Progenitor cell of endocrine pancreas (in vitro differentiated cells): ENCODE data around the gene WDR55. TPM values are rescaled to one million over a fixed set of nuclear protein-coding genes. Genes with fewer than 3 reads are reported as not detected.

Experiments used
- DNase-seq: peaks from one replicate; pipeline ENCODE4 v3.0.0; 2021; ENCODE audit warnings: low spot score; ENCODE audit not compliant: unreplicated experiment
- H3K27ac Mint-ChIP-seq: 2 replicates; pipeline ENCODE4 v1.8.0; 2021; ENCODE audit warnings: mild to moderate bottlenecking, moderate library complexity, mixed read lengths
- H3K27me3 Mint-ChIP-seq: 2 replicates; pipeline ENCODE4 v1.8.0; 2021; ENCODE audit warnings: mixed read lengths
- H3K36me3 Mint-ChIP-seq: 2 replicates; pipeline ENCODE4 v1.8.0; 2022; ENCODE audit warnings: mixed read lengths; ENCODE audit not compliant: insufficient read depth
- H3K4me1 Mint-ChIP-seq: 2 replicates; pipeline ENCODE4 v1.8.0; 2021; ENCODE audit warnings: low read depth, mixed read lengths
- H3K4me3 Mint-ChIP-seq: 2 replicates; pipeline ENCODE4 v1.8.0; 2021; ENCODE audit warnings: low read depth, mild to moderate bottlenecking, moderate library complexity, mixed read lengths
- H3K9me3 Mint-ChIP-seq: 2 replicates; pipeline ENCODE4 v1.8.0; 2021; ENCODE audit warnings: low read depth, mixed read lengths
- total RNA-seq: library from RNA; stranded (reverse); gene quantifications from 2 replicates; pipeline ENCODE4 v1.2.1, GENCODE V29; 2021
- TF ChIP-seq, protein P1 (sequence below): fragments of 200-600 bp; sonication (generic); IDR thresholded peaks from one replicate; pipeline ENCODE4 v1.5.0; 2021; ENCODE audit warnings: antibody characterized with exemption, mild to moderate bottlenecking; ENCODE audit not compliant: unreplicated experiment

The WDR55 gene
- total RNA-seq, 1 donor from 2014 or later, result 26.0 TPM

GRCh38 chr5:140630292-140631035, 34.2 kb upstream of the WDR55 start:
- TF ChIP-seq, protein P1, sequence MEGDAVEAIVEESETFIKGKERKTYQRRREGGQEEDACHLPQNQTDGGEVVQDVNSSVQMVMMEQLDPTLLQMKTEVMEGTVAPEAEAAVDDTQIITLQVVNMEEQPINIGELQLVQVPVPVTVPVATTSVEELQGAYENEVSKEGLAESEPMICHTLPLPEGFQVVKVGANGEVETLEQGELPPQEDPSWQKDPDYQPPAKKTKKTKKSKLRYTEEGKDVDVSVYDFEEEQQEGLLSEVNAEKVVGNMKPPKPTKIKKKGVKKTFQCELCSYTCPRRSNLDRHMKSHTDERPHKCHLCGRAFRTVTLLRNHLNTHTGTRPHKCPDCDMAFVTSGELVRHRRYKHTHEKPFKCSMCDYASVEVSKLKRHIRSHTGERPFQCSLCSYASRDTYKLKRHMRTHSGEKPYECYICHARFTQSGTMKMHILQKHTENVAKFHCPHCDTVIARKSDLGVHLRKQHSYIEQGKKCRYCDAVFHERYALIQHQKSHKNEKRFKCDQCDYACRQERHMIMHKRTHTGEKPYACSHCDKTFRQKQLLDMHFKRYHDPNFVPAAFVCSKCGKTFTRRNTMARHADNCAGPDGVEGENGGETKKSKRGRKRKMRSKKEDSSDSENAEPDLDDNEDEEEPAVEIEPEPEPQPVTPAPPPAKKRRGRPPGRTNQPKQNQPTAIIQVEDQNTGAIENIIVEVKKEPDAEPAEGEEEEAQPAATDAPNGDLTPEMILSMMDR, result no peak
- H3K4me3 Mint-ChIP-seq, result no peak overlapping the region
- no peak overlapping the region for H3K27ac Mint-ChIP-seq
- H3K27me3 Mint-ChIP-seq, result no peaks in the 10 kb centered on the region
- peaks cover 4% of the 10 kb centered on the region for H3K36me3 Mint-ChIP-seq
- peaks cover 16% of the 10 kb centered on the region for H3K9me3 Mint-ChIP-seq
- no peak for DNase-seq
- no peaks in the 10 kb centered on the region for H3K4me1 Mint-ChIP-seq

DNA sequence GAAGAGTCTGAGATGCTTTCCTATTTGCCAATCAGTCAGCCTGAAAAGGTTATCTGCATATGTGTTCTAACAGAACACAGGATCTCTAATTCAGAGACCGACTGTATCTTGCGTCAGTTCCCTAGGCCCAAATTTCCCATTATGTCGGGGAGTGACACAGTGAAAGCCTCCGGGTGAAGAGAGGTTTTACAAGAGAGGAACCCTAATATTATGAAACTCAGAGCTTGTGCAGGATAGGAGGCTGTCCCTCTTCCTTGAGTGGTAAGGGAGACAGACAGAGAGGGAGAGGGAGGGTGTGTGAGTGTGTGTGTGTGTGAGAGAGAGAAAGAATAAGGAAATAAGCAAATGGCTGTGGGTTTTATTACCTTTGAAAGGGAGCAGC, 33.7 kb upstream of the WDR55 start:
- TF ChIP-seq, protein P1, result no peak
- Mint-ChIP-seq H3K4me1 (no peaks in the 10 kb centered on the region), H3K36me3 (peaks cover 4% of the 10 kb centered on the region), H3K4me3 (no peak overlapping the region), H3K9me3 (peaks cover 15% of the 10 kb centered on the region), H3K27me3 (no peaks in the 10 kb centered on the region), H3K27ac (peak overlapping the region; percentile 63)
- DNase-seq, result no peak

- TF ChIP-seq, protein P1, result no peak
Observed at GRCh38 chr5:140631831-140632365, 32.8 kb upstream of the WDR55 start.

GRCh38 chr5:140632366-140633020, 32.2 kb upstream of the WDR55 start:
- TF ChIP-seq, protein P1, result no peak
- peaks cover 11% of the 10 kb centered on the region for H3K9me3 Mint-ChIP-seq
- no peak overlapping the region for H3K27ac Mint-ChIP-seq
- H3K36me3 Mint-ChIP-seq, result peaks cover 2% of the 10 kb centered on the region
- H3K4me1 Mint-ChIP-seq, result no peaks in the 10 kb centered on the region
- no peak overlapping the region for H3K4me3 Mint-ChIP-seq
- no peaks in the 10 kb centered on the region for H3K27me3 Mint-ChIP-seq
- DNase-seq, result no peak

More at GRCh38 chr5:140631831-140632365, 32.8 kb upstream of the WDR55 start:
- no peak overlapping the region for H3K27ac Mint-ChIP-seq
- peaks cover 4% of the 10 kb centered on the region for H3K36me3 Mint-ChIP-seq
- H3K9me3 Mint-ChIP-seq, result peaks cover 15% of the 10 kb centered on the region
- H3K4me3 Mint-ChIP-seq, result no peak overlapping the region
- no peak for DNase-seq
- H3K27me3 Mint-ChIP-seq, result no peaks in the 10 kb centered on the region
- H3K4me1 Mint-ChIP-seq, result no peaks in the 10 kb centered on the region

- peaks cover 2% of the 10 kb centered on the region for H3K4me1 Mint-ChIP-seq
- peaks cover 2% of the 10 kb centered on the region for H3K36me3 Mint-ChIP-seq
- H3K9me3 Mint-ChIP-seq, result peaks cover 9% of the 10 kb centered on the region
- DNase-seq, result no peak
- no peaks in the 10 kb centered on the region for H3K27me3 Mint-ChIP-seq
- no peak within 1 kb of the TSS for H3K4me3 Mint-ChIP-seq
- TF ChIP-seq, protein P1, result no peak
- H3K27ac Mint-ChIP-seq, result no peak within 1 kb of the TSS
Observed at GRCh38 chr5:140633021-140633471, 31.7 kb upstream of the WDR55 start, which contains the start of gene CD14. CD14 (minus strand) TSS chr5:140633175; CDS start chr5:140633071, 104 bp downstream.
